Dedifferentiated amniotic fluid mesenchymal stem cell (primary cell): ENCODE data around the gene OR2T35.
"Not testable (repeated sequence)": the region's sequence is repeated elsewhere in the genome, so short reads cannot be mapped to it uniquely, and the experiment has no call there.

Experiments used
- DNase-seq: peaks from one replicate; pipeline ENCODE4 v3.0.0-alpha.2; 2016; ENCODE audit errors: extremely low spot score

OR2T35 gene

DNA sequence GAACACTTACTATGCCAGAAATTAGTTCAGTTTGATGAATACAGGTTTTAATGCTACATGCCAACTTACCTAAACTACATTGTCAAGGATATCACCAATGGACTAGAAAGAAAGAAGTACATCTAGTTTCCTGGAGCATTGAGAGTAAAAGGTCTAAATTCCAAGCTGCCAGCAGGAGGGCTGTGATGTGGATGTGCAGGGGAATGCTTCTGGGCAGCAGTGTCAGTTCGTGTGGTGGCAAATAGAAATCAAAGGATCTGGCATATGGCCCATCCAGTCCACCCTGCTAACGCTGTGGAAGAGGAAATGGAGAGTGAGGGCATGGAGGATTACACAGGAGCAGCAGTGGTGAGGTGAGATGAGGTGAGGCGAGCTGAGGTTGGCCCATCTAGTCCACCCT is at the start of gene OR2T35:
Gene OR2T35, minus strand, starts transcription at position 101 of the 400 bp plus-strand sequence. CDS start 6,020 bp downstream, outside the sequence.
- DNase-seq, result not testable (repeated sequence)

GRCh38 chr1:248691567-248692155 is 46.6 kb upstream of the OR2T35 start:
- no peak for DNase-seq

DNA sequence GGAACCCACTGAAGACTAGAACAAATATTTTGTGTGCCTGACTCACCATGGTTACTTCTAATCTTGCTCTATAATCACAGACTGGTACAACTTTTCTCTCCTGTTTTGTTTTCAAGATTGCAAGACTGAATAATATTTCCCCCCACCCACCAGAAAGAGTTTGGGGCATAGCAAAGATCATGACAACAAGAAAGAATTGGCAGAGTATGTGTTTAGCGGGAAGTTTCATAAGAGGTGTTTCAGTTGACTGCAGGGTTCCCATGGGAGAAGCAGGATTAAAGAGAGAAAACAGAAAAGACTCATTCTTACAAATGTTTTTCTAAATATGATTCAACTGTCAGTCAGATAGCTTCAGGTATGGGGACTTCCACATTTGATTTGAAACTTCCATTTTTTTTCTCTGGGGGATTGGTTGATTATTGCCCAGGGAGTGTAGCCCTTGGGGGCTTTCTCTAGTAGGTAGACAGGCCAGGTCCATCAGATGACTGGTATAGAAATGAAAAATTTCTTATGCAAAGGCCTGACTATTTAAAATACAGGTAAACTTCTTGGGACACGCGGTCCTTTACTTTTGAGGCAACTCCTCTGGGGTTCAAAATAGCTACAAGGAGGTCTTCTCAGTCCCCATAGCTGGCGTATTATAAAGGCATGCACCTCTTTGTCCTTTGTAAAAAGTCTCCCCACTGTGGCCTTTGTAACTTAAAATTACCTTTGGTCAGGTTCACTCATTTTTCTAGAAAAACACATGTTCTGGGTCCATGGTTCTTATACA is 43.6 kb upstream of the OR2T35 start:
- no peak for DNase-seq

DNA sequence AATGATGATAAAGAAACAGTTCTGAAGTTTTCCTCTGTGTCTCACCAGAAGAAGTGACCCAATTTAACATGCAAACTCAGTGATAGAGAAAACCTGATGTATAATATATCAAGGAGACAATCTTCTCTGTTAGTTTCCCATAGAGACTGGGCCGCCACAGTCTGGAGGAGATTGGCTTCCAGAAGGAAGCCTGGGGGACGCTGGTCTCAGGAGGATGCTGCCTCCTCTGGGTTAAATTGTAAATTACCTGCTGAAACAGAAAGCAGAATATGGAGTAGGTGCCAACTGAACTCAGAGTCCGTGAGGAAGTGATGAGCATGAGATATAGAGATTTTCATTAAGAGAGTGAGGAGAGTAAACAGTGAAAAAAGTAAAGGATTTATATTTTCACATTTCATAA is 41.7 kb upstream of the OR2T35 start:
- DNase-seq, result no peak

GRCh38 chr1:248681651-248682050 is 36.6 kb upstream of the OR2T35 start:
- no peak for DNase-seq

- no peak for DNase-seq
Observed at GRCh38 chr1:248670003-248670402, 24.9 kb upstream of the OR2T35 start.

GRCh38 chr1:248663453-248664328 is 18.6 kb upstream of the OR2T35 start:
- not testable (repeated sequence) for DNase-seq

GRCh38 chr1:248656797-248657196 is 11.7 kb upstream of the OR2T35 start:
- DNase-seq, result not testable (repeated sequence)

- DNase-seq, result not testable (repeated sequence)
Observed at GRCh38 chr1:248655354-248655753, 10.3 kb upstream of the OR2T35 start, which contains the start of gene OR2T27. Gene OR2T27 (minus strand): TSS chr1:248655528. CDS start chr1:248650884, 4,644 bp downstream.

- not testable (repeated sequence) for DNase-seq
Observed at GRCh38 chr1:248648770-248649536, 3.9 kb upstream of the OR2T35 start.

DNA sequence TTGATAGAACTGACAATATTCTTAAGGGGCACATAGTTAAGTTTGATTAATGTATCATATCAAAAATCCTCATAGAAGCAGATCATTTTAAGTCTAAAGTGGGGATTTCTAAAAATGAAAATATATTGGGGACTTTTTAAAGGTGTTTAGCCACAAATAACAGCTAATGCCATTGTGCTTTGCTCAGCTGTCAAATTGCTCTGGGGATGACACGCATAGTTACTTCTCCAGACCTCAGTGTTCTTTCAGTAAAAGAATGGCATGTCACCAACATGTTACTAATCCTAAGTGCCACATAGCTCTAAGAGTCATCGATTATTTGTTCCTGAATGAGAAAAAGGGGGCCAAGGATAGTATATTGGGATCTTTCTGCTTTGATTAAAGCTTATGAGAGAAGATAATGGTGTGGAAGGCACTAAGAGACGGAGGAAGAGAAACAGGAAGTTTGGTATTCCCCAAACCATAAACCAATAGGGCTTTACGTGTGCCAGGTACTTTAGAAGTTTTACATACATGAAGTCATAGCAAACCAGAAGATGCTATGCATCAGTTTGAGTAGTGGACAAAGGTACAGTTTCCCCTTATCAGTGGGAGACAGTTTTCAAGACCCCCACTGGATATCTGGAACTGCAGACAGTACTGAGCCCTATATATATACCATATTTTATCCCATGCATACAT is 2.0 kb downstream of the OR2T35 start:
- DNase-seq, result not testable (repeated sequence)

- DNase-seq, result not testable (repeated sequence)
Observed at GRCh38 chr1:248641583-248641982, 3.5 kb downstream of the OR2T35 start.

DNA sequence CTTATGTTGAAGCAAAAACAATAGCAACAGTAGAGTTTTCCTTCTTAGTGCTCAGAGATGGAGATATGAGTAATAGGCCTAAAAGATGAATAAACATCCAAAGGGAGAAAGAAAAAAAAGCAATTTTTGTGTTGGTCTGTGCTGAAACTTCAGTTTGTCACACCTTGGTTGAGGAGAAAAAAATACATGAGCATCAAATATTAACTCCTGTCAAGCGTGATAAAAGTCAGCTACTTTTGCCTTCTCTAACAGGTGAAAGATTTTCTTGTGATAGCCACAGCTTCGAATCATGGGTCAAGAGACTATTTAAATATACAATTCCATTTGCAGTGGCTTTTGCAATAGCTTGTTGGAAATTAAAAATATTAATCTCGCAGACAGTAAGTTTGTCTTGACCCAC is 4.2 kb downstream of the OR2T35 start:
- DNase-seq, result not testable (repeated sequence)

- DNase-seq, result not testable (repeated sequence)
Observed at GRCh38 chr1:248639652-248640051, 5.4 kb downstream of the OR2T35 start.

DNA sequence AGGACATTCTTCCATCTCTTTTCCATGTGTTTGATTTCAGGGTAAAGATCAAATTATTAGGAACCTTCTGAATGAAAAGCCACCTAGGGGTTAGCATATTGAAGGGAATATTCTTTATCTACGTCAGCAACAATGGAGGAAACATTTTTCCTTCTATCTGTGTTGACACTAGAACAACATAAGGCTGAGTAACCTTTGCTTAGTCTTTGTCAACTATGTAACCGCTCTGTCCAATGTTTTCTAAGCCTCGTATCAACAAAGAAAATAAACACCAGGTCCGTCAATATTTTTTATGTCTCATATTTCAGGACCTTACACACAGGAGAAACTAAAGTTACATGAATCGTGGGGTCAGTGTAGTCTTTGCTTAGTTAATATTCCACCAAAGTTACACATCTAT is 8.5 kb downstream of the OR2T35 start:
- not testable (repeated sequence) for DNase-seq

DNA sequence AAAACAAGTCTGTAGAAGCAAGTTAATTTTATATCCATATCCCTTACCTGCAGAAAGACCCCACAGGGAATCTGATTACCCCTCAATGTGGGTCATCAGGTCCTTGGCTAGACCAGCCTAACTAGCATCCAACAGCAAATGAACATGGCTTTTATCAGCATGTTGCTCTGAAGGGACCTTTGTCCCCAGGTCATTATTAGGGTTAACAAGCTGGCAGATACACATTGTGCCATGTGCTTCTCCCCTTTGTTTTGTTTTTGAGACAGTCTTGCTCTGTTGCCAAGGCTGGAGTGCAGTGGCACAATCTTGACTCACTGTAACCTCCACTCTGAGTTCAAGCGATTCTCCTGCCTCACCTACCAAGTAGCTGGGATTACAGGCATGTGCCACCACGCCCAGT is 10.1 kb downstream of the OR2T35 start, which contains the start of gene OR2T11:
Gene OR2T11, minus strand, starts transcription at position 101 of the 400 bp plus-strand sequence. CDS start 7,963 bp downstream, outside the sequence.
- DNase-seq, result not testable (repeated sequence)

DNA sequence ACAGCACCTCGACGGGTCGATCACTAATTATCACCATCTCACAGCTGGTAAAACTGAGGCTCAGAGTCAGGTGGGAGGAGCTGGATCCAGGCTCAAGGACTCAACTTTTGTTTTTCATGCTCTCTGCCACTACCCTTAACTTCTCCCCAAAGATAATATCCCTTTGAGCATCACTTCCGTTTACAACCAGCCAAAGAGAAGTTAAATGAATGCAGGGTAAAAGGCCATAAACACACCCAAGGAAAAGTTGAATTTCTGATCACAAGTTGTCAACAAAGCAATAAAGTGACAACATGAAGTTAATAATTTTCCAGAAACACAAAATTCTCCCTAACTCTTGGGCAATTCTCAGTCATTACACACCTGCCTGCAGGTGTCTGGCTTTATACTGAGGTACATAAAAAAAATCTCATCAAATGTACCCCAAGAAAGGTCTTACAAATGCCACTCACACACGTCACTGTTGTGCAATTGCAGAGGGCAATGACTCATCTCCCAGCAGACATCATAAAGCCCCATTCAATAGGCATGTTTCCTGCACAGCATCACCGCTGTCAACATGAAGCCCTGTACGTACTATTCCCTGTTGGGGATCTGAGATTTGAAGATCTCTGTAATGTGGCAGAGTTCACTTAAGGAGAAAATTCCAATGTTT is 13.6 kb downstream of the OR2T35 start:
- DNase-seq, result peak; percentile 13

- DNase-seq, result no peak
Observed at GRCh38 chr1:248630551-248630950, 14.5 kb downstream of the OR2T35 start.

DNA sequence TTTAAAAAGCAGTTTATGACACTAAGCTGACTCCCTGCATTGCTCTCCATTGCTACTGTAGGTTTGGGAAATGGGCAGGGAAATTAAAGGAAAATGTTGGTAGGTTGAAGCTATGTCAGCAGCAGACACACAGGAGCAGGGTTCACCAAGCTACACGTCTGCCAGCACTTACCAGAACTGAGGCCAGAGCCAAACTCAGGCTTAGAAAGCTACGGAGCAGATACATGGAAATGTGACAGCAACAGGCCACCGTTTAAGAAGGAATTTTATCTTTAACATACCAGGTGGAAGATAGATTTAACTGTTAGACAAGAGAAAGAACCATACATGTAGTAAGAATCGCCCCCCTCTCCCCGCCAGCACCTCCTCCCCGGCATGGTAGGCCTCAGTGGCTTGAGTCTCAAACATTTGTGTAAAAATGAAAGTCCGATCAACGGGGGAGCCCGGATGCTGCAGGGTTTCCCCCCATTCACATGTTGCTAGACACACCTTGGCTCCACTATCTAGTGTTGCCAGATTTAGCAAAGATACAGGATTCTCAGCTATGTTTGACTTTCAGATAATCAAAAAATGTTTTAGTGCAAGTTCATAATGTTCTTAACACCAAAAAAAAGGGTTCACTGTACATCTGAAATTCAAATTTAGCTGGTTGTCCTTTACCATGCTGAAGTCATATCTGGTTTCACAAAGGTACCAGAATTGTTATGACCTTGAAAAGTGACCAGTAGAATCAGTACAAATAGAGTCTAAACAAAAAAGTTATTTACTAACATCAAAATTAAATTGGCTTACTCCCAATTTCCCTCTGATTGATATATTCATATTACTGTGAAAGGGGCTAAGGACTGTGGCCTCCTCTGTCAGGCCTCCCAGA is 16.9 kb downstream of the OR2T35 start:
- DNase-seq, result peak; percentile 13
